A673 (cell line): ENCODE measurements around the gene UBA6.
"Not testable (repeated sequence)": the region's sequence is repeated elsewhere in the genome, so short reads cannot be mapped to it uniquely, and the experiment has no call there.

Experiments used
- CTCF ChIP-seq: fragments of 300-800, 200-600 bp; sonication (generic); conservative IDR thresholded peaks from 2 replicates; pipeline ENCODE4 v1.5.1; 2017; ENCODE audit warnings: low read depth, mild to moderate bottlenecking, antibody characterized with exemption, low read length, moderate library complexity, mixed read lengths
- EZH2 ChIP-seq: fragments of 200-600 bp; sonication (generic); IDR thresholded peaks from 2 replicates; pipeline ENCODE4 v1.6.1; 2017; ENCODE audit warnings: borderline replicate concordance, low read depth, mild to moderate bottlenecking, mixed read lengths, antibody characterized with exemption, low read length; ENCODE audit not compliant: poor library complexity, severe bottlenecking

GRCh38 chr4:67706682-67707081 lies 5.7 kb upstream of the UBA6 start:
- not testable (repeated sequence) for TF ChIP-seq CTCF, EZH2
